HEK293 (cell line): Measurements from ENCODE around the gene UGT2A2.

Experiments used
- CTCF ChIA-PET: fragments of 350-600 bp; formaldehyde crosslinking; extraction: SDS; loops from one replicate; lab custom pipeline; 2021; ENCODE audit warnings: antibody characterized with exemption; lab: Yijun Ruan, JAX
- POLR2A ChIA-PET: fragments of 300-600 bp; formaldehyde crosslinking; extraction: SDS; loops from one replicate; lab custom pipeline; 2020; ENCODE audit warnings: antibody characterized with exemption, inconsistent platforms; lab: Yijun Ruan, JAX
- H3K27ac ChIP-seq: fragments of 200-500 bp; sonication (Bioruptor generic); 2 replicates; pipeline ENCODE4 v1.5.1; 2014; ENCODE audit warnings: low read depth, low read length, control low read depth, inconsistent platforms; ENCODE audit errors: extremely low read depth
- H3K36me3 ChIP-seq, 2 experiments: fragments of 200-500 bp in 1 of 2; sonication (Bioruptor generic) in 1 of 2; 1 replicate in 1 of 2; 2 replicates in 1 of 2; pipeline ENCODE4 v1.5.1; 2014 to 2017; ENCODE audit warnings: inconsistent platforms in 2 of 2, low read length in 2 of 2; ENCODE audit not compliant: control insufficient read depth in 2 of 2, insufficient read depth in 1 of 2
- H3K4me1 ChIP-seq: fragments of 200-500 bp; sonication (Bioruptor generic); 2 replicates; pipeline ENCODE4 v1.5.1; 2014; ENCODE audit warnings: mild to moderate bottlenecking, low read length, inconsistent platforms; ENCODE audit not compliant: control insufficient read depth, insufficient read depth
- H3K4me3 ChIP-seq: 2 replicates; pipeline ENCODE4 v1.5.1; 2011; ENCODE audit warnings: low read depth, mild to moderate bottlenecking, control low read depth, low read length, moderate library complexity
- H3K9me3 ChIP-seq: fragments of 200-500 bp; sonication (Bioruptor generic); 2 replicates; pipeline ENCODE4 v1.5.1; 2014; ENCODE audit warnings: low read depth, low read length, inconsistent platforms; ENCODE audit not compliant: control insufficient read depth, insufficient read depth
- BCL6B ChIP-seq: fragments of 450-650 bp; formaldehyde crosslinking; IDR thresholded peaks from 2 replicates; pipeline ENCODE4 v1.5.1; 2017; ENCODE audit warnings: missing biosample characterization, missing genetic modification characterization
- GFI1B ChIP-seq: fragments of 450-650 bp; formaldehyde crosslinking; IDR thresholded peaks from 2 replicates; pipeline ENCODE4 v1.5.1; 2016; ENCODE audit warnings: missing biosample characterization, missing genetic modification characterization
- GLIS2 ChIP-seq: fragments of 450-650 bp; formaldehyde crosslinking; IDR thresholded peaks from 2 replicates; pipeline ENCODE4 v1.5.1; 2016; ENCODE audit warnings: missing biosample characterization, missing genetic modification characterization
- HOXD13 ChIP-seq: sonication (generic); formaldehyde crosslinking; IDR thresholded peaks from 2 replicates; pipeline ENCODE4 v1.8.0; 2022; ENCODE audit warnings: missing genetic modification reagents, borderline replicate concordance
- OSR2 ChIP-seq: fragments of 450-650 bp; formaldehyde crosslinking; IDR thresholded peaks from 2 replicates; pipeline ENCODE4 v1.5.1; 2016; ENCODE audit warnings: missing biosample characterization, missing genetic modification characterization
- SCRT1 ChIP-seq: fragments of 450-650 bp; formaldehyde crosslinking; IDR thresholded peaks from 2 replicates; pipeline ENCODE4 v1.5.1; 2016; ENCODE audit warnings: missing biosample characterization, missing genetic modification characterization, borderline replicate concordance
- SCRT2 ChIP-seq: fragments of 450-650 bp; formaldehyde crosslinking; IDR thresholded peaks from 2 replicates; pipeline ENCODE4 v1.5.1; 2016; ENCODE audit warnings: missing biosample characterization, missing genetic modification characterization
- ZFP37 ChIP-seq: fragments of 450-650 bp; formaldehyde crosslinking; IDR thresholded peaks from 2 replicates; pipeline ENCODE4 v1.5.1; 2016; ENCODE audit warnings: missing biosample characterization, missing genetic modification characterization
- ZNF148 ChIP-seq: fragments of 450-650 bp; formaldehyde crosslinking; IDR thresholded peaks from 2 replicates; pipeline ENCODE4 v1.5.0; 2017; ENCODE audit warnings: missing biosample characterization, missing genetic modification characterization, borderline replicate concordance
- ZNF16 ChIP-seq: fragments of 450-650 bp; formaldehyde crosslinking; IDR thresholded peaks from 2 replicates; pipeline ENCODE4 v1.5.1; 2016; ENCODE audit warnings: low read depth, missing biosample characterization, missing genetic modification characterization
- ZNF175 ChIP-seq: fragments of 450-650 bp; formaldehyde crosslinking; IDR thresholded peaks from 2 replicates; pipeline ENCODE4 v1.5.1; 2016; ENCODE audit warnings: missing biosample characterization, missing genetic modification characterization
- ZNF214 ChIP-seq: fragments of 450-650 bp; formaldehyde crosslinking; IDR thresholded peaks from 2 replicates; pipeline ENCODE4 v1.5.1; 2017; ENCODE audit warnings: missing biosample characterization, mild to moderate bottlenecking, missing genetic modification characterization, borderline replicate concordance
- ZNF398 ChIP-seq: fragments of 450-650 bp; formaldehyde crosslinking; IDR thresholded peaks from 2 replicates; pipeline ENCODE4 v1.5.1; 2017; ENCODE audit warnings: missing biosample characterization, missing genetic modification characterization
- ZNF404 ChIP-seq: fragments of 450-650 bp; formaldehyde crosslinking; IDR thresholded peaks from 2 replicates; pipeline ENCODE4 v1.5.1; 2017; ENCODE audit warnings: missing biosample characterization, missing genetic modification characterization
- ZNF596 ChIP-seq: fragments of 450-650 bp; IDR thresholded peaks from 2 replicates; pipeline ENCODE4 v1.5.0; 2018; ENCODE audit warnings: missing biosample characterization, mild to moderate bottlenecking, missing genetic modification characterization, moderate library complexity
- ZNF76 ChIP-seq: fragments of 450-650 bp; formaldehyde crosslinking; IDR thresholded peaks from 2 replicates; pipeline ENCODE4; 2016; ENCODE audit warnings: low read depth, missing biosample characterization, missing genetic modification characterization, borderline replicate concordance

UGT2A2 gene

GRCh38 chr4:69649207-69649606 is 9.8 kb upstream of the UGT2A2 start:
- no peaks in the 10 kb centered on the region for H3K4me1 ChIP-seq
- ChIA-PET POLR2A (no interaction called here), CTCF (no interaction called here)
- no peak for TF ChIP-seq GFI1B (tag by site-specific recombination)
- no peak for TF ChIP-seq ZNF398 (tag by site-specific recombination)
- no peak for TF ChIP-seq ZNF148 (tag by site-specific recombination)
- no peak for TF ChIP-seq GLIS2 (tag by site-specific recombination)
- H3K27ac ChIP-seq: no peak overlapping the region
- no peaks in the 10 kb centered on the region for H3K9me3 ChIP-seq
- H3K4me3 ChIP-seq: no peak overlapping the region
- H3K36me3 ChIP-seq: no peaks in the 10 kb centered on the region

- Histone ChIP-seq H3K27ac (no peak overlapping the region), H3K9me3 (no peaks in the 10 kb centered on the region), H3K4me1 (no peaks in the 10 kb centered on the region), H3K4me3 (no peak overlapping the region), H3K36me3 (no peaks in the 10 kb centered on the region)
- CTCF ChIA-PET: interaction anchor here (0.6 kb wide), 1 partner anchor 325 kb away, joined by 4 read pairs; no protein-coding TSS in a partner anchor
- POLR2A ChIA-PET: no interaction called here
- no peak for TF ChIP-seq ZNF175 (tag by site-specific recombination)
- TF ChIP-seq ZFP37 (tag by site-specific recombination): no peak
- TF ChIP-seq SCRT1 (tag by site-specific recombination): no peak
- no peak for TF ChIP-seq BCL6B (tag by site-specific recombination)
- TF ChIP-seq GFI1B (tag by site-specific recombination): no peak
- no peak for TF ChIP-seq HOXD13
- TF ChIP-seq SCRT2 (tag by site-specific recombination): no peak
These were observed 3.5 kb upstream of the UGT2A2 start for GRCh38 chr4:69642961-69643360.

GRCh38 chr4:69640289-69640688 is 847 bp upstream of the UGT2A2 start:
- H3K27ac ChIP-seq: no peak overlapping the region
- CTCF ChIA-PET: no interaction called here
- POLR2A ChIA-PET: no interaction called here
- no peaks in the 10 kb centered on the region for H3K36me3 ChIP-seq
- no peak overlapping the region for H3K4me3 ChIP-seq
- no peaks in the 10 kb centered on the region for H3K4me1 ChIP-seq
- no peaks in the 10 kb centered on the region for H3K9me3 ChIP-seq
- TF ChIP-seq ZNF76 (no peak), ZNF16 (tag by site-specific recombination) (no peak), ZNF596 (tag by site-specific recombination) (no peak), ZNF214 (tag by site-specific recombination) (no peak), OSR2 (tag by site-specific recombination) (no peak), ZNF404 (tag by site-specific recombination) (no peak)
